GM12873 (cell line): ENCODE data around the gene ACTN1.

Source experiments
- CTCF ChIP-seq: IDR thresholded peaks from 2 replicates; pipeline ENCODE4 v1.5.1; 2012; ENCODE audit warnings: low read depth, mild to moderate bottlenecking, moderate library complexity, low read length, control low read depth; ENCODE audit not compliant: insufficient read depth; ENCODE audit errors: missing control alignments

ACTN1 gene

GRCh38 chr14:68894802-68895703 lies 84.0 kb downstream of the ACTN1 start:
- TF ChIP-seq CTCF = no peak

- no peak for TF ChIP-seq CTCF
Observed at GRCh38 chr14:68894123-68894522, 85.0 kb downstream of the ACTN1 start.

- no peak for TF ChIP-seq CTCF
Observed at GRCh38 chr14:68893566-68893965, 85.5 kb downstream of the ACTN1 start.

GRCh38 chr14:68892961-68893360 lies 86.1 kb downstream of the ACTN1 start:
- no peak for TF ChIP-seq CTCF

- no peak for TF ChIP-seq CTCF
Observed at GRCh38 chr14:68891851-68892660, 87.0 kb downstream of the ACTN1 start.

- no peak for TF ChIP-seq CTCF
Observed at GRCh38 chr14:68890173-68890931, 88.8 kb downstream of the ACTN1 start.
